GM23248 (cell line): ENCODE data around the gene ZNF333. TPM values are rescaled to one million over a fixed set of nuclear protein-coding genes. Genes with fewer than 3 reads are reported as not detected.

Experiments used
- DNase-seq: peaks from one replicate; pipeline ENCODE4 v3.0.0-alpha.2; 2015
- H2AFZ ChIP-seq: fragments of 200-600 bp; sonication (generic); 2 replicates; pipeline ENCODE4 v1.6.1; 2016; ENCODE audit warnings: antibody characterized with exemption
- H3F3A ChIP-seq: fragments of 200-600 bp; sonication (generic); 2 replicates; pipeline ENCODE4 v1.6.1; 2016; ENCODE audit warnings: mild to moderate bottlenecking, antibody characterized with exemption, mixed run types; ENCODE audit not compliant: insufficient read depth
- H3K27ac ChIP-seq: fragments of 200-600 bp; sonication (generic); 2 replicates; pipeline ENCODE4 v1.5.1; 2016; ENCODE audit warnings: mild to moderate bottlenecking
- H3K27me3 ChIP-seq: fragments of 200-600 bp; sonication (generic); replicated peaks from 2 replicates; pipeline ENCODE4 v1.6.1; 2016; ENCODE audit warnings: mild to moderate bottlenecking; ENCODE audit not compliant: insufficient read depth
- H3K36me3 ChIP-seq: fragments of 200-600 bp; sonication (generic); 2 replicates; pipeline ENCODE4 v1.6.1; 2016; ENCODE audit warnings: low read depth, mild to moderate bottlenecking
- H3K4me1 ChIP-seq: fragments of 200-600 bp; sonication (generic); 2 replicates; pipeline ENCODE4 v1.6.1; 2016; ENCODE audit warnings: mild to moderate bottlenecking; ENCODE audit not compliant: insufficient read depth
- H3K4me2 ChIP-seq: fragments of 200-600 bp; sonication (generic); one replicate; pipeline ENCODE4 v1.6.1; 2016; ENCODE audit warnings: mild to moderate bottlenecking; ENCODE audit not compliant: unreplicated experiment
- H3K4me3 ChIP-seq: fragments of 200-600 bp; sonication (generic); 2 replicates; pipeline ENCODE4 v1.5.1; 2016; ENCODE audit warnings: mild to moderate bottlenecking
- H3K79me2 ChIP-seq: fragments of 200-600 bp; sonication (generic); 2 replicates; pipeline ENCODE4 v1.6.1; 2016; ENCODE audit warnings: mild to moderate bottlenecking; ENCODE audit not compliant: insufficient read depth
- H3K9ac ChIP-seq: fragments of 200-600 bp; sonication (generic); 2 replicates; pipeline ENCODE4 v1.6.1; 2016; ENCODE audit warnings: mild to moderate bottlenecking
- H3K9me2 ChIP-seq: fragments of 200-600 bp; sonication (generic); 2 replicates; pipeline ENCODE4 v1.6.1; 2016; ENCODE audit warnings: mixed run types, mild to moderate bottlenecking, moderate library complexity; ENCODE audit not compliant: insufficient read depth
- H3K9me3 ChIP-seq: fragments of 200-600 bp; sonication (generic); one replicate; pipeline ENCODE4 v1.6.1; 2017; ENCODE audit warnings: low read depth
- H4K20me1 ChIP-seq: fragments of 200-600 bp; sonication (generic); 2 replicates; pipeline ENCODE4 v1.6.0; 2016; ENCODE audit not compliant: insufficient read depth
- EZH2 ChIP-seq: fragments of 200-600 bp; sonication (generic); IDR thresholded peaks from 2 replicates; pipeline ENCODE4 v1.6.1; 2018; ENCODE audit warnings: antibody characterized with exemption, mild to moderate bottlenecking; ENCODE audit not compliant: insufficient read depth, poor library complexity, severe bottlenecking
- EZH2phosphoT487 ChIP-seq: fragments of 200-600 bp; sonication (generic); IDR thresholded peaks from 2 replicates; pipeline ENCODE4 v1.6.1; 2018; ENCODE audit warnings: antibody characterized with exemption, moderate library complexity, mild to moderate bottlenecking, low read depth; ENCODE audit not compliant: insufficient read depth
- WGBS, 2 experiments: methylation state at CpG; one replicate each; pipeline ENCODE4 v1.1.6; 2015 to 2017; ENCODE audit warnings: low lambda C conversion rate in 2 of 2, low coverage in 1 of 2; ENCODE audit errors: missing lambda C conversion rate in 2 of 2; 5-methylcytosine and 5-hydroxymethylcytosine counted together
- in situ Hi-C: fragments of 300-500 bp; cut with MboI; formaldehyde crosslinking; loops from 2 replicates; pipeline ENCODE4 v1.15.0; 2020
- polyA plus RNA-seq: library from polyadenylated mRNA; unstranded; fragments of >200 nt; fragmentation: Nextera tagmentation; extraction: Ambion mirVana; gene quantifications from 2 replicates; pipeline ENCODE4 v1.2.1, GENCODE V29; 2016
- total RNA-seq: library from RNA; depleted of rRNA; stranded (reverse); fragments of >200 nt; shearing (Covaris generic); gene quantifications from 2 replicates; pipeline ENCODE4 v1.2.3, GENCODE V29; 2014

Gene ZNF333
- total and polyA plus RNA-seq, 2 experiments from 2014 or later = 10.4 to 26.3 TPM

- no peak for DNase-seq
- Histone ChIP-seq H3K27ac (no peak overlapping the region), H3K4me2 (no peak overlapping the region), H4K20me1 (no peaks in the 10 kb centered on the region), H3K27me3 (no peaks in the 10 kb centered on the region), H3K4me1 (no peaks in the 10 kb centered on the region), H3K4me3 (no peak overlapping the region), H3F3A (no peaks in the 10 kb centered on the region), H3K9me3 (no peaks in the 10 kb centered on the region), H2AFZ (no peak overlapping the region), H3K79me2 (no peaks in the 10 kb centered on the region), H3K9ac (no peak overlapping the region), H3K36me3 (no peaks in the 10 kb centered on the region), H3K9me2 (no peaks in the 10 kb centered on the region)
- 20 to 28% methylated on average over 7 of the region's 7 CpGs for WGBS, 2 experiments
- TF ChIP-seq EZH2phosphoT487 (no peak), EZH2 (no peak)
- in situ Hi-C loops = no loop called here
These were observed 34.9 kb upstream of the ZNF333 start for GRCh38 chr19:14654786-14655560.

- H3K9me2 ChIP-seq = no peaks in the 10 kb centered on the region
- no peak for DNase-seq
- H3K4me3 ChIP-seq = no peak overlapping the region
- TF ChIP-seq EZH2 (no peak), EZH2phosphoT487 (no peak)
- no peaks in the 10 kb centered on the region for H3K79me2 ChIP-seq
- H3K9me3 ChIP-seq = no peaks in the 10 kb centered on the region
- no peaks in the 10 kb centered on the region for H4K20me1 ChIP-seq
- H3F3A ChIP-seq = no peaks in the 10 kb centered on the region
- no peaks in the 10 kb centered on the region for H3K27me3 ChIP-seq
- no peak overlapping the region for H3K4me2 ChIP-seq
- H2AFZ ChIP-seq = no peak overlapping the region
- H3K4me1 ChIP-seq = no peaks in the 10 kb centered on the region
- no peaks in the 10 kb centered on the region for H3K36me3 ChIP-seq
- no peak overlapping the region for H3K27ac ChIP-seq
- no peak overlapping the region for H3K9ac ChIP-seq
- in situ Hi-C loops = no loop called here
- WGBS, 2 experiments = 45 to 48% methylated on average over 11 of the region's 11 CpGs
These were observed 34.1 kb upstream of the ZNF333 start for GRCh38 chr19:14655726-14656125.

- Histone ChIP-seq H3K4me2 (no peak overlapping the region), H3K4me1 (no peaks in the 10 kb centered on the region), H2AFZ (no peak overlapping the region), H4K20me1 (no peaks in the 10 kb centered on the region), H3K9ac (no peak overlapping the region), H3K36me3 (no peaks in the 10 kb centered on the region), H3K27ac (no peak overlapping the region), H3K79me2 (no peaks in the 10 kb centered on the region), H3K9me3 (no peaks in the 10 kb centered on the region), H3K9me2 (no peaks in the 10 kb centered on the region), H3K4me3 (no peak overlapping the region), H3K27me3 (no peaks in the 10 kb centered on the region), H3F3A (no peaks in the 10 kb centered on the region)
- in situ Hi-C loops = no loop called here
- 22 to 24% methylated on average over 6 of the region's 6 CpGs for WGBS, 2 experiments
- no peak for DNase-seq
- no peak for TF ChIP-seq EZH2phosphoT487
- no peak for TF ChIP-seq EZH2
These were observed 29.9 kb upstream of the ZNF333 start for GRCh38 chr19:14659874-14660489.

GRCh38 chr19:14661372-14661924 is 28.4 kb upstream of the ZNF333 start:
- H3K27ac ChIP-seq = no peak overlapping the region
- in situ Hi-C loops = no loop called here
- no peaks in the 10 kb centered on the region for H3K4me1 ChIP-seq
- TF ChIP-seq EZH2phosphoT487 = no peak
- no peak for TF ChIP-seq EZH2
- no peak for DNase-seq
- H3F3A ChIP-seq = no peaks in the 10 kb centered on the region
- H3K79me2 ChIP-seq = no peaks in the 10 kb centered on the region
- no peak overlapping the region for H3K9ac ChIP-seq
- WGBS, 2 experiments = 26 to 33% methylated on average over 12 of the region's 12 CpGs
- H3K9me3 ChIP-seq = no peaks in the 10 kb centered on the region
- H3K9me2 ChIP-seq = no peaks in the 10 kb centered on the region
- H3K36me3 ChIP-seq = no peaks in the 10 kb centered on the region
- no peak overlapping the region for H2AFZ ChIP-seq
- H3K27me3 ChIP-seq = no peaks in the 10 kb centered on the region
- no peak overlapping the region for H3K4me3 ChIP-seq
- H3K4me2 ChIP-seq = no peak overlapping the region
- no peaks in the 10 kb centered on the region for H4K20me1 ChIP-seq
